Transverse colon (tissue), 4 donors: ENCODE data around the gene EIF2S3B. TPM values are rescaled to one million over a fixed set of nuclear protein-coding genes. Genes with fewer than 3 reads are reported as not detected.

Experiments
- DNase-seq: peaks from one replicate; pipeline ENCODE4 v3.0.0-alpha.2; 2019
- H3K27ac ChIP-seq, 4 donors: fragments of 200-600 bp; sonication (generic); 2 replicates each; pipeline ENCODE4 v1.5.1; 2016 to 2018; ENCODE audit warnings: inconsistent platforms in 4 of 4
- H3K27me3 ChIP-seq: fragments of 200-600 bp; sonication (generic); 2 replicates; pipeline ENCODE4 v1.5.1; 2017; ENCODE audit warnings: inconsistent platforms
- H3K36me3 ChIP-seq, 4 donors: fragments of 200-600 bp; sonication (generic); 2 replicates each; pipeline ENCODE4 v1.5.1; 2017 to 2019; ENCODE audit warnings: inconsistent platforms in 4 of 4
- H3K4me1 ChIP-seq, 4 donors: fragments of 200-600 bp; sonication (generic); 2 replicates each; pipeline ENCODE4 v1.5.1; 2017 to 2020; ENCODE audit warnings: inconsistent platforms in 4 of 4
- H3K4me3 ChIP-seq, 4 donors: fragments of 200-600 bp; sonication (generic); 1 replicate in 1 of 4; 2 replicates in 3 of 4; pipeline versions ENCODE4 v1.5.1 to v1.6.1; 2017 to 2019; ENCODE audit warnings: inconsistent platforms in 4 of 4
- H3K9me3 ChIP-seq, 2 donors: fragments of 200-600 bp; sonication (generic); 2 replicates each; pipeline ENCODE4 v1.5.1; 2017 to 2019; ENCODE audit warnings: inconsistent platforms in 2 of 2
- CTCF ChIP-seq, 5 experiments: fragments of 200-600 bp in 3 of 5; fragments of 450-650 bp in 2 of 5; sonication (generic) in 3 of 5; IDR thresholded peaks; 1 replicate in 2 of 5; 2 replicates in 3 of 5; pipeline ENCODE4 v1.5.1; 2016 to 2017; ENCODE audit warnings: antibody characterized with exemption in 5 of 5, inconsistent platforms in 3 of 5, mild to moderate bottlenecking in 2 of 5, moderate library complexity in 1 of 5
- EP300 ChIP-seq: sonication (generic); formaldehyde crosslinking; IDR thresholded peaks from one replicate; pipeline ENCODE4 v1.6.1; 2017; ENCODE audit warnings: antibody characterized with exemption, low read depth
- POLR2A ChIP-seq: fragments of 450-650 bp; IDR thresholded peaks from one replicate; pipeline ENCODE4 v1.6.1; 2016; ENCODE audit warnings: antibody characterized with exemption, mild to moderate bottlenecking, moderate library complexity
- POLR2AphosphoS5 ChIP-seq, 3 donors: sonication (generic); formaldehyde crosslinking; IDR thresholded peaks; one replicate each; pipeline ENCODE4 v1.6.1; 2016; ENCODE audit warnings: antibody characterized with exemption in 3 of 3
- WGBS, 2 donors: methylation state at CpG; one replicate each; pipeline ENCODE4 v1.1.5; 2018; ENCODE audit warnings: low coverage in 1 of 2; 5-methylcytosine and 5-hydroxymethylcytosine counted together
- in situ Hi-C, 4 donors: fragments of 200-750 bp; cut with MboI; loops; one replicate each; pipeline versions ENCODE4 v1.15.0 to v1.15.1; 2017; ENCODE audit warnings: low sequenced_read_pairs in 3 of 4, low pct_ligation_motif_present in 1 of 4, low pct_unique_long_range_greater_than_20kb in 1 of 4
- intact Hi-C: fragments of 100-400 bp; cut with DNase I; formaldehyde crosslinking; loops from one replicate; pipeline ENCODE4 v1.15.1; 2023; ENCODE audit warnings: low total_unique reads
- total RNA-seq, 4 donors: library from RNA; depleted of rRNA; stranded (reverse); fragments of >200 nt; gene quantifications; one replicate each; pipeline ENCODE4 v1.1.0, GENCODE V29; 2016

EIF2S3B gene
- total RNA-seq, 4 donors from 2014 or later = 0.41 TPM; not detected in 3

GRCh38 chr12:10553148-10553547 lies 47.5 kb downstream of the EIF2S3B start:
- Histone ChIP-seq H3K27me3 (no peaks in the 10 kb centered on the region), H3K4me1 (no peaks in the 10 kb centered on the region), H3K9me3 (no peaks in the 10 kb centered on the region), H3K27ac (no peak overlapping the region), H3K4me3 (no peak overlapping the region), H3K36me3 (no peaks in the 10 kb centered on the region)
- 90% methylated on average over 1 of the region's 1 CpG; no CpG with 5 or more reads in 1 of the 2 donors for WGBS, 2 donors
- intact Hi-C loops = no loop called here
- no peak for TF ChIP-seq EP300
- TF ChIP-seq POLR2A = no peak
- TF ChIP-seq CTCF (IDR thresholded peaks at IDR 0.05) = no peak
- no peak for TF ChIP-seq POLR2AphosphoS5 (IDR thresholded peaks at IDR 0.05)
- in situ Hi-C loops = loop anchor here (10.0 to 25.0 kb wide), 4 partner anchors 216 to 316 kb away; partner anchors contain the start of gene KLRD1 (in 1 of the 4)
- DNase-seq = no peak

- WGBS, 2 donors = 60 to 75% methylated on average over 1 to 6 of the region's 6 CpGs
- TF ChIP-seq CTCF (IDR thresholded peaks at IDR 0.05) (no peak), POLR2A (no peak), EP300 (no peak), POLR2AphosphoS5 (IDR thresholded peaks at IDR 0.05) (no peak)
- no peak for DNase-seq
- Histone ChIP-seq H3K4me1 (no peaks in the 10 kb centered on the region), H3K36me3 (no peaks in the 10 kb centered on the region), H3K4me3 (no peak overlapping the region), H3K27ac (no peak overlapping the region), H3K27me3 (no peaks in the 10 kb centered on the region), H3K9me3 (no peaks in the 10 kb centered on the region)
- in situ Hi-C loops (loop anchor here (10.0 to 25.0 kb wide), 4 partner anchors 217 to 317 kb away; partner anchors contain the start of gene KLRD1 (in 1 of the 4)), intact Hi-C loops (no loop called here)
These were observed 48.6 kb downstream of the EIF2S3B start for GRCh38 chr12:10554228-10554755.

GRCh38 chr12:10554756-10555481 lies 49.2 kb downstream of the EIF2S3B start:
- WGBS, 2 donors = 81 to 91% methylated on average over 5 to 7 of the region's 7 CpGs
- Histone ChIP-seq H3K9me3 (no peaks in the 10 kb centered on the region), H3K27me3 (no peaks in the 10 kb centered on the region), H3K4me1 (no peaks in the 10 kb centered on the region), H3K36me3 (no peaks in the 10 kb centered on the region), H3K27ac (no peak overlapping the region), H3K4me3 (no peak overlapping the region)
- no peak for TF ChIP-seq EP300
- in situ Hi-C loops (loop anchor here (10.0 to 25.0 kb wide), 4 partner anchors 218 to 318 kb away; partner anchors contain the start of gene KLRD1 (in 1 of the 4)), intact Hi-C loops (no loop called here)
- no peak for DNase-seq

- no peaks in the 10 kb centered on the region for H3K9me3 ChIP-seq
- TF ChIP-seq CTCF (IDR thresholded peaks at IDR 0.05) (no peak), POLR2A (no peak)
- no peaks in the 10 kb centered on the region for H3K27me3 ChIP-seq
- in situ Hi-C loops = loop anchor here (10.0 to 25.0 kb wide), 4 partner anchors 220 to 320 kb away; partner anchors contain the start of gene KLRD1 (in 1 of the 4)
- no peak overlapping the region for H3K4me3 ChIP-seq
- DNase-seq = no peak
- intact Hi-C loops = no loop called here
- H3K36me3 ChIP-seq = no peaks in the 10 kb centered on the region
- no peaks in the 10 kb centered on the region for H3K4me1 ChIP-seq
- H3K27ac ChIP-seq = no peak overlapping the region
- 66 to 80% methylated on average over 6 of the region's 6 CpGs for WGBS, 2 donors
These were observed 51.6 kb downstream of the EIF2S3B start for GRCh38 chr12:10557329-10557728.
